HG03378 (cell line): ENCODE results near the gene MORN1.

Experiments used
- ATAC-seq: cut with Tn5 transposase; IDR thresholded peaks from one replicate; pipeline ENCODE4 v1.9.1; 2021; ENCODE audit warnings: mild to moderate bottlenecking, moderate library complexity; ENCODE audit not compliant: unreplicated experiment

MORN1 gene

GRCh38 chr1:2388004-2388913, 3.1 kb downstream of the MORN1 start:
- ATAC-seq, result no peak

- ATAC-seq, result no peak
These were observed 4.4 kb downstream of the MORN1 start for GRCh38 chr1:2386636-2387611.

GRCh38 chr1:2385606-2386280, 5.6 kb downstream of the MORN1 start:
- no peak for ATAC-seq

GRCh38 chr1:2384941-2385481, 6.3 kb downstream of the MORN1 start:
- ATAC-seq, result no peak

GRCh38 chr1:2384130-2384860, 7.1 kb downstream of the MORN1 start:
- no peak for ATAC-seq

GRCh38 chr1:2383576-2383975, 7.8 kb downstream of the MORN1 start:
- no peak for ATAC-seq

- no peak for ATAC-seq
These were observed 8.6 kb downstream of the MORN1 start for GRCh38 chr1:2382621-2383361.

GRCh38 chr1:2381741-2382620, 9.4 kb downstream of the MORN1 start:
- ATAC-seq, result no peak

- no peak for ATAC-seq
These were observed 10.3 kb downstream of the MORN1 start for GRCh38 chr1:2380816-2381591.

GRCh38 chr1:2379733-2380404, 11.5 kb downstream of the MORN1 start:
- ATAC-seq, result no peak

GRCh38 chr1:2378956-2379732, 12.2 kb downstream of the MORN1 start:
- no peak for ATAC-seq

GRCh38 chr1:2378441-2378851, 12.9 kb downstream of the MORN1 start:
- ATAC-seq, result no peak

GRCh38 chr1:2377751-2378440, 13.5 kb downstream of the MORN1 start:
- no peak for ATAC-seq

GRCh38 chr1:2376931-2377672, 14.3 kb downstream of the MORN1 start:
- no peak for ATAC-seq

GRCh38 chr1:2376261-2376741, 15.1 kb downstream of the MORN1 start:
- ATAC-seq, result no peak
